Embryonic facial prominence (tissue), 1 donor: ENCODE results near the gene MFAP4.
"Not testable (repeated sequence)": the region's sequence is repeated elsewhere in the genome, so short reads cannot be mapped to it uniquely, and the experiment has no call there.

ENCODE experiments used
- DNase-seq: peaks from one replicate; pipeline ENCODE4 v3.0.0-alpha.2; 2016; ENCODE audit errors: extremely low spot score

Gene MFAP4

GRCh38 chr17:19370493-19370960 is 16.5 kb downstream of the MFAP4 start:
- no peak for DNase-seq

GRCh38 chr17:19369846-19370492 is 17.0 kb downstream of the MFAP4 start:
- no peak for DNase-seq

GRCh38 chr17:19369107-19369778 is 17.7 kb downstream of the MFAP4 start:
- DNase-seq = no peak

- DNase-seq = no peak
These were observed 18.8 kb downstream of the MFAP4 start for GRCh38 chr17:19368229-19368628.

GRCh38 chr17:19366637-19366972 is 20.4 kb downstream of the MFAP4 start:
- DNase-seq = no peak

- DNase-seq = no peak
These were observed 21.0 kb downstream of the MFAP4 start for GRCh38 chr17:19365833-19366636.

GRCh38 chr17:19365499-19365817 is 21.5 kb downstream of the MFAP4 start:
- DNase-seq = no peak

GRCh38 chr17:19364699-19365498 is 22.1 kb downstream of the MFAP4 start:
- DNase-seq = no peak

GRCh38 chr17:19363460-19364035 is 23.4 kb downstream of the MFAP4 start:
- no peak for DNase-seq

GRCh38 chr17:19363114-19363438 is 23.9 kb downstream of the MFAP4 start:
- DNase-seq = no peak

GRCh38 chr17:19362277-19363113 is 24.5 kb downstream of the MFAP4 start, which contains the start of gene B9D1:
Gene B9D1, minus strand, starts transcription at chr17:19362723. Its CDS starts 154 bp downstream, at chr17:19362569.
- DNase-seq = peak; percentile 84

GRCh38 chr17:19361944-19362276 is 25.1 kb downstream of the MFAP4 start:
- DNase-seq = no peak

GRCh38 chr17:19361326-19361725 is 25.7 kb downstream of the MFAP4 start:
- DNase-seq = no peak

GRCh38 chr17:19360772-19361171 is 26.2 kb downstream of the MFAP4 start:
- DNase-seq = no peak

GRCh38 chr17:19359856-19360255 is 27.1 kb downstream of the MFAP4 start:
- no peak for DNase-seq

GRCh38 chr17:19359151-19359550 is 27.8 kb downstream of the MFAP4 start:
- no peak for DNase-seq

GRCh38 chr17:19357761-19358160 is 29.2 kb downstream of the MFAP4 start:
- DNase-seq = no peak

GRCh38 chr17:19357351-19357750 is 29.6 kb downstream of the MFAP4 start:
- no peak for DNase-seq

GRCh38 chr17:19354748-19355147 is 32.2 kb downstream of the MFAP4 start:
- no peak for DNase-seq

GRCh38 chr17:19353401-19353800 is 33.6 kb downstream of the MFAP4 start:
- DNase-seq = not testable (repeated sequence)

- DNase-seq = no peak
These were observed 38.2 kb downstream of the MFAP4 start for GRCh38 chr17:19348806-19349205.
